Testis (tissue), 2 donors: ENCODE measurements around the gene DNAJC13.

Source experiments
- CTCF ChIP-seq, 3 experiments: fragments of 450-650 bp in 2 of 3; fragments of 200-600 bp in 1 of 3; sonication (generic) in 1 of 3; IDR thresholded peaks; one replicate each; pipeline ENCODE4 v1.5.1; 2016 to 2019; ENCODE audit warnings: antibody characterized with exemption in 3 of 3, mild to moderate bottlenecking in 2 of 3, moderate library complexity in 1 of 3
- POLR2A ChIP-seq: fragments of 450-650 bp; IDR thresholded peaks from one replicate; pipeline ENCODE4 v1.6.1; 2017; ENCODE audit warnings: antibody characterized with exemption, mild to moderate bottlenecking, moderate library complexity

DNA sequence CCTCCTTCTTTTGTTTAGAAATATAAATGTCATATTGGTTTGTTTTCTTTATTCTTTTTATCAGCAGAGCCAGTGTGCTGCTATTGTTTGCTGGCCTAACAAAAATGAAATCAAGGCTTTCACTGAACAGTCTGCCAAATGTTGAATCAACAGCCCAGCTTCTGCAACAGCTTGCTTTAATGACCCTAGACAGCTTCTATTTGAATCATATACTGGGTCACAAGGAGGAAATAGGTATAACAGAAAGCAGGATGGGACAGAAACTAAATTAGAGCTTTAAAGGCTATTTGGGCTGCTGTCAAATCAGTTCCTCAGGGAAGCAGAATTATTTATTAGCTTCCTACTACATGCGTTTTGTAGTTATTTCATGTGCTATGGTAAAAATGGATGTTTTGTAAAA, 12.1 kb upstream of the DNAJC13 start:
- no peak for TF ChIP-seq POLR2A
- no peak for TF ChIP-seq CTCF (IDR thresholded peaks at IDR 0.05)
